ENCODE results near the gene CLSTN1. TPM values are rescaled to one million over a fixed set of nuclear protein-coding genes. Genes with fewer than 3 reads are reported as not detected.

Gene CLSTN1
- total RNA-seq, 1 experiment from 2014 or later = 106 TPM

- intact Hi-C loops (cut with micrococcal nuclease) = no loop called here
- Mint-ChIP-seq H3K4me3 (ENCODE audit: unreplicated experiment) (no peak overlapping the region), H3K27ac (ENCODE audit: low read depth, unreplicated experiment) (no peak overlapping the region)
Observed at GRCh38 chr1:9691691-9692090, 132.1 kb downstream of the CLSTN1 start.

GRCh38 chr1:9691108-9691445, 132.7 kb downstream of the CLSTN1 start:
- Mint-ChIP-seq H3K4me3 (ENCODE audit: unreplicated experiment) (no peak overlapping the region), H3K27ac (ENCODE audit: low read depth, unreplicated experiment) (no peak overlapping the region), H3K36me3 (ENCODE audit: insufficient read depth, unreplicated experiment) (no peaks in the 10 kb centered on the region), H3K27me3 (ENCODE audit: insufficient read depth, unreplicated experiment) (no peaks in the 10 kb centered on the region), H3K9me3 (ENCODE audit: unreplicated experiment) (no peaks in the 10 kb centered on the region), H3K4me1 (ENCODE audit: insufficient read depth, unreplicated experiment) (peaks cover 10% of the 10 kb centered on the region)
- ChIA-PET CTCF (interaction anchor here (0.7 to 1.3 kb wide), 5 partner anchors 11 to 60 kb away, joined by 3 to 4 read pairs (median 3); no protein-coding TSS in a partner anchor), POLR2A (interaction anchor here (0.8 to 1.4 kb wide), 2 partner anchors 14 to 46 kb away, joined by 3 to 4 read pairs; no protein-coding TSS in a partner anchor)
- intact Hi-C loops (cut with micrococcal nuclease) = no loop called here
- BruUV-seq (replicated peaks) = no TSS peak
- TF ChIP-seq CTCF (IDR thresholded peaks at IDR 0.05; ENCODE audit: unreplicated experiment) = no peak
- no peak for DNase-seq (ENCODE audit: unreplicated experiment)

More at GRCh38 chr1:9691691-9692090, 132.1 kb downstream of the CLSTN1 start:
- Mint-ChIP-seq H3K36me3 (ENCODE audit: insufficient read depth, unreplicated experiment) (no peaks in the 10 kb centered on the region), H3K9me3 (ENCODE audit: unreplicated experiment) (no peaks in the 10 kb centered on the region), H3K27me3 (ENCODE audit: insufficient read depth, unreplicated experiment) (no peaks in the 10 kb centered on the region), H3K4me1 (ENCODE audit: insufficient read depth, unreplicated experiment) (peaks cover 10% of the 10 kb centered on the region)
- no TSS peak for BruUV-seq (replicated peaks)
- no peak for TF ChIP-seq CTCF (IDR thresholded peaks at IDR 0.05; ENCODE audit: unreplicated experiment)
- DNase-seq (ENCODE audit: unreplicated experiment) = no peak
- ChIA-PET POLR2A (interaction anchor here (1.4 kb wide), 1 partner anchor 47 kb away, joined by 4 read pairs; no protein-coding TSS in a partner anchor), CTCF (interaction anchor here (0.6 to 1.5 kb wide), 5 partner anchors 11 to 93 kb away, joined by 3 to 4 read pairs (median 3); no protein-coding TSS in a partner anchor)

GRCh38 chr1:9690440-9691107, 133.2 kb downstream of the CLSTN1 start:
- Mint-ChIP-seq H3K27ac (ENCODE audit: low read depth, unreplicated experiment) (peak overlapping the region; percentile 84), H3K9me3 (ENCODE audit: unreplicated experiment) (no peaks in the 10 kb centered on the region), H3K36me3 (ENCODE audit: insufficient read depth, unreplicated experiment) (no peaks in the 10 kb centered on the region), H3K27me3 (ENCODE audit: insufficient read depth, unreplicated experiment) (no peaks in the 10 kb centered on the region), H3K4me1 (ENCODE audit: insufficient read depth, unreplicated experiment) (peaks cover 15% of the 10 kb centered on the region), H3K4me3 (ENCODE audit: unreplicated experiment) (peak overlapping the region; percentile 83)
- intact Hi-C loops (cut with micrococcal nuclease) = loop anchor here (1.0 kb wide), 1 partner anchor 63 kb away; no protein-coding TSS in a partner anchor
- TSS peak; percentile 27 for BruUV-seq (replicated peaks)
- ChIA-PET POLR2A (interaction anchor here (0.7 to 1.4 kb wide), 3 partner anchors 13 to 642 kb away, joined by 3 to 4 read pairs (median 4); no protein-coding TSS in a partner anchor), CTCF (interaction anchor here (0.6 to 1.3 kb wide), 8 partner anchors 12 to 380 kb away, joined by 3 to 4 read pairs (median 3); no protein-coding TSS in a partner anchor)
- no peak for DNase-seq (ENCODE audit: unreplicated experiment)
- no peak for TF ChIP-seq CTCF (IDR thresholded peaks at IDR 0.05; ENCODE audit: unreplicated experiment)

GRCh38 chr1:9689971-9690381, 133.8 kb downstream of the CLSTN1 start:
- BruUV-seq (replicated peaks) = no TSS peak

More at GRCh38 chr1:9689971-9690381, 133.8 kb downstream of the CLSTN1 start:
- DNase-seq (ENCODE audit: unreplicated experiment) = no peak
- Mint-ChIP-seq H3K9me3 (ENCODE audit: unreplicated experiment) (no peaks in the 10 kb centered on the region), H3K27ac (ENCODE audit: low read depth, unreplicated experiment) (peak overlapping the region; percentile 84), H3K4me3 (ENCODE audit: unreplicated experiment) (peak overlapping the region; percentile 83), H3K36me3 (ENCODE audit: insufficient read depth, unreplicated experiment) (no peaks in the 10 kb centered on the region), H3K27me3 (ENCODE audit: insufficient read depth, unreplicated experiment) (no peaks in the 10 kb centered on the region), H3K4me1 (ENCODE audit: insufficient read depth, unreplicated experiment) (peaks cover 15% of the 10 kb centered on the region)
- POLR2A ChIA-PET = interaction anchor here (0.7 to 1.4 kb wide), 4 partner anchors 45 to 642 kb away, joined by 3 to 4 read pairs (median 4); no protein-coding TSS in a partner anchor
- CTCF ChIA-PET = interaction anchor here (0.6 to 1.0 kb wide), 3 partner anchors 13 to 95 kb away, joined by 3 to 4 read pairs (median 3); no protein-coding TSS in a partner anchor
- TF ChIP-seq CTCF (IDR thresholded peaks at IDR 0.05; ENCODE audit: unreplicated experiment) = no peak
- intact Hi-C loops (cut with micrococcal nuclease) = loop anchor here (1.0 kb wide), 1 partner anchor 63 kb away; no protein-coding TSS in a partner anchor

All from MCF 10A (cell line).